Caco-2 (cell line): ENCODE data around the gene UBE2E2. TPM values are rescaled to one million over a fixed set of nuclear protein-coding genes. Genes with fewer than 3 reads are reported as not detected.

ENCODE experiments used
- BruUV-seq: library from RNA; stranded (reverse); fragments of 400-500 nt; replicated peaks from 2 replicates; lab custom pipeline; 2021; lab: Mats Ljungman, UMichigan
- CTCF ChIA-PET: fragments of 300-600 bp; sonication (Branson Sonifier 250); formaldehyde crosslinking; loops from one replicate; lab custom pipeline; 2022; ENCODE audit warnings: antibody characterized with exemption; lab: Charles Lee
- POLR2A ChIA-PET: fragments of 300-600 bp; sonication (Branson Sonifier 250); formaldehyde crosslinking; loops from one replicate; lab custom pipeline; 2022; ENCODE audit warnings: antibody characterized with exemption; lab: Charles Lee
- DNase-seq, 2 experiments: peaks; one replicate each; pipeline versions ENCODE4 v3.0.0 to v3.0.0-alpha.2; 2020 to 2022
- H3K27me3 ChIP-seq: replicated peaks from 2 replicates; pipeline ENCODE4 v1.6.0; 2011; ENCODE audit warnings: low read length; ENCODE audit not compliant: control insufficient read depth, insufficient read depth
- H3K36me3 ChIP-seq: 2 replicates; pipeline ENCODE4 v1.5.1; 2011; ENCODE audit warnings: low read length; ENCODE audit not compliant: control insufficient read depth, insufficient read depth
- H3K4me1 ChIP-seq: fragments of 250-450 bp; sonication (Bioruptor Pico); 2 replicates; pipeline ENCODE4 v1.5.1; 2020; ENCODE audit warnings: mild to moderate bottlenecking
- H3K4me3 ChIP-seq: 2 replicates; pipeline ENCODE4 v1.5.1; 2011; ENCODE audit warnings: low read depth, mild to moderate bottlenecking, control low read depth, low read length
- H3K9me3 ChIP-seq: fragments of 250-450 bp; sonication (Bioruptor Pico); 2 replicates; pipeline ENCODE4 v1.5.1; 2020; ENCODE audit warnings: mild to moderate bottlenecking, moderate library complexity
- H3K27ac Mint-ChIP-seq: one replicate; pipeline ENCODE4 v1.8.0; 2022; ENCODE audit warnings: mixed read lengths; ENCODE audit not compliant: unreplicated experiment
- H3K27me3 Mint-ChIP-seq: one replicate; pipeline ENCODE4 v1.8.0; 2022; ENCODE audit warnings: mixed read lengths; ENCODE audit not compliant: insufficient read depth, unreplicated experiment
- H3K36me3 Mint-ChIP-seq: one replicate; pipeline ENCODE4 v1.8.0; 2022; ENCODE audit warnings: mild to moderate bottlenecking, mixed read lengths; ENCODE audit not compliant: insufficient read depth, unreplicated experiment
- H3K4me1 Mint-ChIP-seq: one replicate; pipeline ENCODE4 v1.8.0; 2022; ENCODE audit warnings: low read depth, mixed read lengths; ENCODE audit not compliant: unreplicated experiment
- H3K4me3 Mint-ChIP-seq: one replicate; pipeline ENCODE4 v1.8.0; 2022; ENCODE audit warnings: mild to moderate bottlenecking, moderate library complexity, mixed read lengths; ENCODE audit not compliant: unreplicated experiment
- H3K9me3 Mint-ChIP-seq: one replicate; pipeline ENCODE4 v1.8.0; 2022; ENCODE audit warnings: mixed read lengths; ENCODE audit not compliant: unreplicated experiment
- intact Hi-C: fragments of 100-400 bp; cut with micrococcal nuclease; formaldehyde crosslinking; loops from one replicate; pipeline ENCODE4 v1.10.0; 2022; ENCODE audit not compliant: unreplicated experiment
- total RNA-seq: library from RNA; stranded (reverse); gene quantifications from 2 replicates; pipeline ENCODE4 v1.2.3, GENCODE V29; 2022
- TF ChIP-seq, protein P1 (sequence below), 2 experiments: fragments of 200-600 bp in 1 of 2; IDR thresholded peaks; 1 replicate in 1 of 2; 2 replicates in 1 of 2; pipeline versions ENCODE4 v1.5.1 to v1.8.0; 2011 to 2022; ENCODE audit warnings: antibody characterized with exemption in 1 of 2, control low read depth in 1 of 2, inconsistent platforms in 1 of 2, low read depth in 1 of 2, low read length in 1 of 2, mild to moderate bottlenecking in 1 of 2, moderate library complexity in 1 of 2; ENCODE audit not compliant: insufficient read depth in 1 of 2, severe bottlenecking in 1 of 2, unreplicated experiment in 1 of 2

Gene UBE2E2
- total RNA-seq, 1 experiment from 2014 or later = 83.8 TPM

DNA sequence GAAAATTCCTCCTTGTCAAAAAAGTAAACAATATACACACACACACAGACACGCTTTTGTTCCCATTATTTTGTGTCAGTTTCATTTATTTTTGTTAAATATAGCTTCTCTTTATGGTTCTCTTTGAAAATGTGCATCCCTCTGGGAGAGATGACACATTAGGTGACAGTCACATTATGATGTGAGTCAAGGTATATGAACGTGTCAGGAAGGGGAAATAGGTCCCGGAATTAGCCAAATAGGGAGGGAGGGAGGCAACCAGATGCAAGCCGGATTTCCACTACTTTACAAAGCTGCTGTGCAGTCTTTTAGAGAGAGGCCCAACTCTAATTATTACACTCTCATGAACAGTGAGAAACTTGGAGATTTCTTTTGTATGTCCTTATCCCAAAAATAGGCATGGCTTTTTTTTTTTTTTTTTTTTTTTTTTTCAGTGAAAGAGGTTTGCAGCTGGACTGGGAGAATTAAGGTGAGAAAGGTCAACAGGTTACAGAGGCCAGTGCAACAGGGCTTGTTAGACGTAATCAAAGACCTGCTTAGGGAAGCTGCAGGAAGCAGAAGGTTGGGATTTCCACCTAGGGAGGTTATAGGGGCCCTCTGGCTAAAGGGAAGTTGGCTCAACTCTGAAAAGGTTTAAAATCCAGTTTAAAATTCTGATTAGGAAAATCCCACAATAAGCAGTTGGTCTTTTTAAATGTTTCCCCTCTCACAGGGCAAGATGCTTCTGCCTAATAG is 362.1 kb downstream of the UBE2E2 start:
- intact Hi-C loops = no loop called here
- Mint-ChIP-seq H3K4me1 (no peaks in the 10 kb centered on the region), H3K27ac (no peak overlapping the region), H3K4me3 (no peak overlapping the region), H3K36me3 (no peaks in the 10 kb centered on the region), H3K9me3 (no peaks in the 10 kb centered on the region), H3K27me3 (no peaks in the 10 kb centered on the region)
- no peak for DNase-seq
- H3K4me3 ChIP-seq = no peak overlapping the region
- ChIA-PET POLR2A (no interaction called here), CTCF (no interaction called here)
- BruUV-seq = no TSS peak
- no peaks in the 10 kb centered on the region for H3K4me1 ChIP-seq
- TF ChIP-seq, protein P1, sequence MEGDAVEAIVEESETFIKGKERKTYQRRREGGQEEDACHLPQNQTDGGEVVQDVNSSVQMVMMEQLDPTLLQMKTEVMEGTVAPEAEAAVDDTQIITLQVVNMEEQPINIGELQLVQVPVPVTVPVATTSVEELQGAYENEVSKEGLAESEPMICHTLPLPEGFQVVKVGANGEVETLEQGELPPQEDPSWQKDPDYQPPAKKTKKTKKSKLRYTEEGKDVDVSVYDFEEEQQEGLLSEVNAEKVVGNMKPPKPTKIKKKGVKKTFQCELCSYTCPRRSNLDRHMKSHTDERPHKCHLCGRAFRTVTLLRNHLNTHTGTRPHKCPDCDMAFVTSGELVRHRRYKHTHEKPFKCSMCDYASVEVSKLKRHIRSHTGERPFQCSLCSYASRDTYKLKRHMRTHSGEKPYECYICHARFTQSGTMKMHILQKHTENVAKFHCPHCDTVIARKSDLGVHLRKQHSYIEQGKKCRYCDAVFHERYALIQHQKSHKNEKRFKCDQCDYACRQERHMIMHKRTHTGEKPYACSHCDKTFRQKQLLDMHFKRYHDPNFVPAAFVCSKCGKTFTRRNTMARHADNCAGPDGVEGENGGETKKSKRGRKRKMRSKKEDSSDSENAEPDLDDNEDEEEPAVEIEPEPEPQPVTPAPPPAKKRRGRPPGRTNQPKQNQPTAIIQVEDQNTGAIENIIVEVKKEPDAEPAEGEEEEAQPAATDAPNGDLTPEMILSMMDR (IDR thresholded peaks at IDR 0.05; ENCODE audit: insufficient read depth in 1 of 2, low read depth in 1 of 2, low read length in 1 of 2, severe bottlenecking in 1 of 2, unreplicated experiment in 1 of 2) = no peak
- H3K27me3 ChIP-seq = no peaks in the 10 kb centered on the region
- no peaks in the 10 kb centered on the region for H3K36me3 ChIP-seq
- no peaks in the 10 kb centered on the region for H3K9me3 ChIP-seq

DNA sequence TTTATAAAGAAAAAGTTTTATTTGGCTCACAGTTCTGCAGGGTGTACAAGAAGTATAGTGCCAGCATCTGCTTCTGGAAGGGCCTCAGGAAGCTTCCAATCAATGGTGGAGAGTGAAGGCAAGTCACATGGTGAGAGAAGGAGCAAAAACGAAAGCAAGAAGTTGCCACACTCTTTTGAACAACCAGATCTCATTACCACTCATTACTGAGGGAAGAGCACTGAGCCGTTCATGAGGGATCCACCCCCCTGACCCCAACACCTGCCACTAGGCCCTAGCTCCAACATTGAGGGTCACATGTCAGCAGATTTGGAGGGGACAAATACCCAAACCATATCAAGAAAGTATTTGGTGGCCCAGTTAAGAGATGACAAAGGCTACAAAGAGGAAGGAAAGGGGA is 363.4 kb downstream of the UBE2E2 start:
- Histone ChIP-seq H3K27me3 (no peaks in the 10 kb centered on the region), H3K9me3 (no peaks in the 10 kb centered on the region), H3K36me3 (no peaks in the 10 kb centered on the region), H3K4me1 (no peaks in the 10 kb centered on the region), H3K4me3 (no peak overlapping the region)
- no peak overlapping the region for H3K27ac Mint-ChIP-seq
- CTCF ChIA-PET = no interaction called here
- no peaks in the 10 kb centered on the region for H3K4me1 Mint-ChIP-seq
- BruUV-seq = no TSS peak
- H3K27me3 Mint-ChIP-seq = no peaks in the 10 kb centered on the region
- intact Hi-C loops = no loop called here
- H3K4me3 Mint-ChIP-seq = no peak overlapping the region
- TF ChIP-seq, protein P1 (IDR thresholded peaks at IDR 0.05; ENCODE audit: insufficient read depth in 1 of 2, low read depth in 1 of 2, low read length in 1 of 2, severe bottlenecking in 1 of 2, unreplicated experiment in 1 of 2) = no peak
- POLR2A ChIA-PET = no interaction called here
- no peak for DNase-seq
- no peaks in the 10 kb centered on the region for H3K36me3 Mint-ChIP-seq
- no peaks in the 10 kb centered on the region for H3K9me3 Mint-ChIP-seq

DNA sequence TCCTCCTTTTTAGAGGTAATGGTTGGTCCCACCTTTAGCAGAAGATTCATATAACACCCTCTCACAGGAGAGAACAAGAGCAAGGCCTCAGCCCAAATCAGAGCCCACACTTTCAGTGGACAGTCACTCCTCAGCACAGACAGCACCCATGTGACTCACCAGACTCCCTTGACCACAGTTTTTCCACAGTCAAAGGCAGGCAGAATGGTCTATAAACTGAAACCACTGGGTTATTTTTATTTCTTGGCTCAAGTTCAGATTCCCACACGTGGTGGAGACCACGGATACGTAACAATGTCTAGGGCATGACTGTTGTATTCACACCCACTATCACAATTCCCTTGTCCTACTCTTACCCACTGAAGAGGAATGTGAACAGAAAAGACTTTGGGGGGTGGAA is 364.8 kb downstream of the UBE2E2 start:
- Mint-ChIP-seq H3K4me1 (no peaks in the 10 kb centered on the region), H3K9me3 (no peaks in the 10 kb centered on the region), H3K4me3 (no peak overlapping the region), H3K27me3 (no peaks in the 10 kb centered on the region), H3K27ac (no peak overlapping the region), H3K36me3 (no peaks in the 10 kb centered on the region)
- no peak for DNase-seq
- TF ChIP-seq, protein P1 (IDR thresholded peaks at IDR 0.05; ENCODE audit: insufficient read depth in 1 of 2, low read depth in 1 of 2, low read length in 1 of 2, severe bottlenecking in 1 of 2, unreplicated experiment in 1 of 2) = no peak
- no TSS peak for BruUV-seq
- intact Hi-C loops = no loop called here
- Histone ChIP-seq H3K36me3 (no peaks in the 10 kb centered on the region), H3K27me3 (no peaks in the 10 kb centered on the region), H3K9me3 (no peaks in the 10 kb centered on the region), H3K4me3 (no peak overlapping the region), H3K4me1 (no peaks in the 10 kb centered on the region)
- ChIA-PET POLR2A (no interaction called here), CTCF (no interaction called here)
